Ovary (tissue), 9 donors: ENCODE measurements around the gene MESD. TPM values are rescaled to one million over a fixed set of nuclear protein-coding genes. Genes with fewer than 3 reads are reported as not detected.

Experiments
- DNase-seq, 5 donors: peaks; one replicate each; pipeline ENCODE4 v3.0.0-alpha.2; 2019 to 2020
- H3K27ac ChIP-seq, 2 donors: fragments of 200-600 bp; one replicate each; pipeline versions ENCODE4 v1.5.1 to v1.8.0; 2019 to 2022
- H3K27me3 ChIP-seq: fragments of 200-600 bp; one replicate; pipeline ENCODE4 v1.8.0; 2022
- H3K36me3 ChIP-seq: fragments of 200-600 bp; sonication (generic); one replicate; pipeline ENCODE4 v1.5.1; 2019
- H3K4me1 ChIP-seq: one replicate; pipeline ENCODE4 v1.8.1; 2013; ENCODE audit warnings: mild to moderate bottlenecking, moderate library complexity; ENCODE audit not compliant: insufficient read depth
- H3K4me3 ChIP-seq: fragments of 200-600 bp; sonication (generic); one replicate; pipeline ENCODE4 v1.5.1; 2017
- H3K9me3 ChIP-seq, 2 donors: fragments of 200-600 bp in 1 of 2; sonication (generic) in 1 of 2; one replicate each; pipeline versions ENCODE4 v1.5.1 to v1.8.1; 2013 to 2019; ENCODE audit warnings: mild to moderate bottlenecking in 1 of 2, moderate library complexity in 1 of 2
- EP300 ChIP-seq: sonication (generic); formaldehyde crosslinking; IDR thresholded peaks from one replicate; pipeline ENCODE4 v1.6.1; 2017; ENCODE audit warnings: antibody characterized with exemption
- POLR2A ChIP-seq: fragments of 450-650 bp; IDR thresholded peaks from one replicate; pipeline ENCODE4 v1.6.1; 2017; ENCODE audit warnings: antibody characterized with exemption, mild to moderate bottlenecking, moderate library complexity
- WGBS, 3 donors: extraction: QIAGEN DNeasy Blood & Tissue Kit in 1 of 3; methylation state at CpG; one replicate each; pipeline versions ENCODE4 v1.1.5 to v1.1.7; 2013 to 2017; 5-methylcytosine and 5-hydroxymethylcytosine counted together
- intact Hi-C, 4 donors: fragments of 100-400 bp; cut with DNase I; formaldehyde crosslinking; loops; one replicate each; pipeline versions ENCODE4 v1.11.0 to v1.15.1; 2022 to 2023
- polyA plus RNA-seq, 2 donors: library from polyadenylated mRNA; stranded (reverse); fragments of 200-250 nt in 1 of 2; fragments of 350-450 nt in 1 of 2; fragmentation: Illumina TruSeq in 1 of 2; extraction: RNeasy Lipid Tissue Mini Kit (QIAGEN cat#74804) in 1 of 2; gene quantifications; one replicate each; pipeline ENCODE4 v1.2.3, GENCODE V29; 2013 to 2014
- total RNA-seq, 7 donors: library from RNA; depleted of rRNA in 2 of 7; stranded (reverse); fragments of >200 nt in 2 of 7; fragmentation: NEBNext Ultra II Directional in 3 of 7; extraction: Animal tissue kit (Norgen Biotek cat#: 25700) in 3 of 7; gene quantifications; one replicate each; pipeline versions ENCODE4 v1.1.0 to v1.2.4, GENCODE V29; 2016 to 2023
- TF ChIP-seq, protein P1 (sequence below), 3 donors: fragments of 450-650 bp in 2 of 3; fragments of 200-600 bp in 1 of 3; IDR thresholded peaks; one replicate each; pipeline versions ENCODE4 v1.5.1 to v1.8.0; 2016 to 2022; ENCODE audit warnings: antibody characterized with exemption in 3 of 3, mild to moderate bottlenecking in 1 of 3
- donor health status: DM: no; HTN: no; CAD: no; lungs with moderate emphysema.
- donor health status: DM: no; HTN: no; CAD: no.
- donor health status: Bipolar disorder and iron deficiency.
- donor health status: DM: yes; HTN: yes; CAD: no.
- donor health status: DM: no; HTN: no; CAD: no.
- donor health status: DM: yes; HTN: yes; CAD: no.

Gene MESD
- total and polyA plus RNA-seq, 9 donors: 18.0 to 34.8 (median 29.3) TPM

DNA sequence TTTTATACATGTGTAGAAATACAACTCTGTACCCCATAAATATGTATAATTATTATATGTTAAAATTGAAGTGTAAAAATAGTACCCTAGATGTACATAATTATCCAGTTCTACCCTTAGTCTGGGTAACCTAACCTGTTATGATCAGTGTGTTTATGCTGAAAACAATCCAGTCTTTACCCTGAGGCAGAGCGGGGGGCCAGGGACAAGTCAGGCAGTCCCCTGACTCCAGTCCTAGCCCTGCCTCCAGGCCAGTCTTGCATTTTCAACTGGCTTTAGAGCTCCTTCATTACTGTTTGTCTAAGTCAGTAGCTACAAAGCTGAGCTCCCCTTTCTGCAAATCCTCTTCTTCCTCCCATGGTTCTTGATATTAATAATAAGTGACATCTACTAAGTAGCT lies 3.1 kb downstream of the MESD start:
- 96 to 100% (median 98%) methylated on average over 1 of the region's 1 CpG for WGBS, 3 donors
- no peak overlapping the region for H3K4me3 ChIP-seq
- intact Hi-C loops: loop anchor here in 2 of 4 donors (5.0 to 10.0 kb wide), 2 partner anchors 121 to 532 kb away; no protein-coding TSS in a partner anchor
- H3K27ac ChIP-seq: no peak overlapping the region
- no peak for TF ChIP-seq EP300
- TF ChIP-seq POLR2A: no peak
- TF ChIP-seq, protein P1, sequence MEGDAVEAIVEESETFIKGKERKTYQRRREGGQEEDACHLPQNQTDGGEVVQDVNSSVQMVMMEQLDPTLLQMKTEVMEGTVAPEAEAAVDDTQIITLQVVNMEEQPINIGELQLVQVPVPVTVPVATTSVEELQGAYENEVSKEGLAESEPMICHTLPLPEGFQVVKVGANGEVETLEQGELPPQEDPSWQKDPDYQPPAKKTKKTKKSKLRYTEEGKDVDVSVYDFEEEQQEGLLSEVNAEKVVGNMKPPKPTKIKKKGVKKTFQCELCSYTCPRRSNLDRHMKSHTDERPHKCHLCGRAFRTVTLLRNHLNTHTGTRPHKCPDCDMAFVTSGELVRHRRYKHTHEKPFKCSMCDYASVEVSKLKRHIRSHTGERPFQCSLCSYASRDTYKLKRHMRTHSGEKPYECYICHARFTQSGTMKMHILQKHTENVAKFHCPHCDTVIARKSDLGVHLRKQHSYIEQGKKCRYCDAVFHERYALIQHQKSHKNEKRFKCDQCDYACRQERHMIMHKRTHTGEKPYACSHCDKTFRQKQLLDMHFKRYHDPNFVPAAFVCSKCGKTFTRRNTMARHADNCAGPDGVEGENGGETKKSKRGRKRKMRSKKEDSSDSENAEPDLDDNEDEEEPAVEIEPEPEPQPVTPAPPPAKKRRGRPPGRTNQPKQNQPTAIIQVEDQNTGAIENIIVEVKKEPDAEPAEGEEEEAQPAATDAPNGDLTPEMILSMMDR (IDR thresholded peaks at IDR 0.05): no peak
- no peaks in the 10 kb centered on the region for H3K9me3 ChIP-seq
- DNase-seq: no peak
- H3K36me3 ChIP-seq: no peaks in the 10 kb centered on the region
- no peaks in the 10 kb centered on the region for H3K27me3 ChIP-seq
- peaks cover 18% of the 10 kb centered on the region for H3K4me1 ChIP-seq

DNA sequence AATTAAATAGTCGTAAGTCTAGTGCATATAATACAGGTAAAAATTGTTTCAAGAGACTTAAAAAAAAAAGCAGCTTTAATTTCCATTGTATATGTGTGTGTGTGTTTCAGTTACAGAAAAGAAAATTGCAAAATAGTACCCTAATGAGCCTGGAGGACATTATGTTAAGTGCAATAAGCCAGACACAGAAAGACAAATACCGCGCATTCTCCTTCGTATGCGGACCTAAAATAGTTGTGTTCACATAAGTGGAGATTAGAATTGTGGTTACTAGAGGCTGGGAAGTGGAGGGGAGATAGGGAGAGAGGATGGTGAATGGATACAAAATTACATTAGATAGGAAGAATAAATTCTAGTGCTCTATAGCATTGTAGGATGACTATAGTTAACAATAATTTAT lies 3.6 kb downstream of the MESD start:
- intact Hi-C loops: loop anchor here in 2 of 4 donors (5.0 to 10.0 kb wide), 2 partner anchors 121 to 531 kb away; no protein-coding TSS in a partner anchor
- no peaks in the 10 kb centered on the region for H3K36me3 ChIP-seq
- 90 to 95% (median 91%) methylated on average over 5 of the region's 5 CpGs for WGBS, 3 donors
- H3K9me3 ChIP-seq: no peaks in the 10 kb centered on the region
- TF ChIP-seq POLR2A (no peak), EP300 (no peak)
- TF ChIP-seq, protein P1 (IDR thresholded peaks at IDR 0.05): no peak
- H3K27ac ChIP-seq: no peak overlapping the region
- peaks cover 15% of the 10 kb centered on the region for H3K4me1 ChIP-seq
- H3K4me3 ChIP-seq: no peak overlapping the region
- no peaks in the 10 kb centered on the region for H3K27me3 ChIP-seq
- no peak for DNase-seq

DNA sequence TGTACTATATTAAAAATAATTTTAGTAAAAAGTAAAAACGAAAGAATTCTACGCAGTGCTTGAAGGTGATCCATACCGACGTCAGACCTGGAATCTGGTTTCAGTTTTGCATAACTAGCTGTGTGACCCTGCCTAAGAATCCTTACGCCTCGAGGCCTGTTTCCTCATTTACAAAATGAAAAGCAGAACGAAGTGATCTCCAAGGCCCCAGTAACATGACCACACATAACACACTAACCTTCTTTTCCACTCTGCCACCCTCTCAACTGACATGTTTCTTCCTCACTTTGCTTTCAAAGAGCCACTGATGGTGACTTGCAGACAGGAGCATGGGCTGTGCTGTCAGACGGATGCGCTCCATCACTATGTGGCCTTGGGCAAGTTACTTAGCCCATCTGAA lies 4.8 kb downstream of the MESD start:
- no peak overlapping the region for H3K27ac ChIP-seq
- DNase-seq: no peak
- intact Hi-C loops: loop anchor here in 2 of 4 donors (5.0 to 10.0 kb wide), 2 partner anchors 122 to 530 kb away; no protein-coding TSS in a partner anchor

DNA sequence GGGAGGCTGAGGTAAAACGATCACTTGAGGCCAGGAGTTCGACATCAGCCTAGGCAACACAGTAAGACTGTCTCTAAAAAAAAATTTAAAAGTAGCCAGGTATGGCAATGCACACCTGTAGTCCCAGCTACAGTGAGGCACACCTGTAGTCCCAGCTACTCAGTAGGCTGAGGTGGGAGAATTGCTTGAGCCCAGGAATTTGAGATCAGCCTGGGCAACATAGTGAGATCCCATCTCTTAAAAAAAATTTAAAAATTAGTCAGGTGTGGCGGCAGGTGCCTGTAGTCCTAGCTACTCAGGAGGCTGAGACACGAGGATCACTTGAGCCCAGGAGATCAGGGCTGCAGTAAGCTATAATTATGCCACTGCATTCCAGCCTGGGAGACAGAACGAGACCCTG lies 6.8 kb downstream of the MESD start:
- H3K9me3 ChIP-seq: no peaks in the 10 kb centered on the region
- no peaks in the 10 kb centered on the region for H3K36me3 ChIP-seq
- intact Hi-C loops: loop anchor here in 1 of 4 donors (10.0 kb wide), 1 partner anchor 528 kb away; no protein-coding TSS in a partner anchor
- 83 to 91% (median 88%) methylated on average over 5 of the region's 5 CpGs for WGBS, 3 donors
- no peak overlapping the region for H3K27ac ChIP-seq
- TF ChIP-seq, protein P1 (IDR thresholded peaks at IDR 0.05): no peak
- TF ChIP-seq POLR2A (no peak), EP300 (no peak)
- no peak for DNase-seq
- no peaks in the 10 kb centered on the region for H3K27me3 ChIP-seq
- H3K4me1 ChIP-seq: peaks cover 7% of the 10 kb centered on the region
- no peak overlapping the region for H3K4me3 ChIP-seq

More for the DNA sequence above, 4.8 kb downstream of the MESD start:
- no peaks in the 10 kb centered on the region for H3K27me3 ChIP-seq
- no peak overlapping the region for H3K4me3 ChIP-seq
- H3K9me3 ChIP-seq: no peaks in the 10 kb centered on the region
- TF ChIP-seq, protein P1 (IDR thresholded peaks at IDR 0.05): no peak
- TF ChIP-seq EP300: no peak
- TF ChIP-seq POLR2A: no peak
- 73 to 77% (median 74%) methylated on average over 9 of the region's 9 CpGs for WGBS, 3 donors
- H3K4me1 ChIP-seq: peaks cover 14% of the 10 kb centered on the region
- H3K36me3 ChIP-seq: no peaks in the 10 kb centered on the region
